HCT116 (cell line): Measurements from ENCODE around the gene CARMIL1.

Experiments used
- EZH2 ChIP-seq: fragments of 200-600 bp; sonication (generic); IDR thresholded peaks from 2 replicates; pipeline ENCODE4 v1.6.1; 2017; ENCODE audit warnings: antibody characterized with exemption, mixed run types
- MAX ChIP-seq: IDR thresholded peaks from 2 replicates; pipeline ENCODE4 v1.6.1; 2012
- POLR2A ChIP-seq: IDR thresholded peaks from 2 replicates; pipeline ENCODE4 v1.7.0; 2011; ENCODE audit warnings: borderline replicate concordance; ENCODE audit not compliant: insufficient read depth, insufficient read length; ENCODE audit errors: extremely low read depth
- POLR2AphosphoS5 ChIP-seq: IDR thresholded peaks from 2 replicates; pipeline ENCODE4 v1.6.1; 2011; ENCODE audit warnings: mild to moderate bottlenecking, low read depth, low read length, moderate library complexity
- TF ChIP-seq, protein P1 (sequence below), 3 experiments: fragments of 200-600 bp in 1 of 3; sonication (generic) in 1 of 3; IDR thresholded peaks in 2 of 3; conservative IDR thresholded peaks in 1 of 3; 2 replicates each; pipeline ENCODE4 v1.5.1; 2012 to 2017; ENCODE audit warnings: low read depth in 2 of 3, low read length in 2 of 3, antibody characterized with exemption in 1 of 3, borderline replicate concordance in 1 of 3, control low read depth in 1 of 3, mild to moderate bottlenecking in 1 of 3, mixed read lengths in 1 of 3, mixed run types in 1 of 3, moderate library complexity in 1 of 3; ENCODE audit not compliant: insufficient read depth in 1 of 3

DNA sequence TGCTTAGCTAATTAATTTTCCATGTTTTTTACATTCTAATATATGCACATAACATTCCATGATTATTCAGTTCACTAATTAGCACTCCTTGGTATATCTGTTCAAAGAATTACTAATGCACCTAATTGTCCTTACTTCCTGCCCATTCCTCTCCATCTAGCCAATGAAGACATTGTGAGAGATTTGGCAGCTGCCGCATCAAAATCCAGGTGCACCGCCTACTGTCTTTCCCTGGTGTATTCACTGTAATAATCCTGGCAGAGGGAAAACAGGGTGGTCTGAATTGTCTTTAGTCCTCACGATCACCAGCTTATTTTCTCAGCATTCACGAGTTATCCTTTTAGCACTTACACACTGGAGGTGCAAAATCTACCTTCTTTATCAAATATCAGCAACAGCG, 311.8 kb downstream of the CARMIL1 start:
- TF ChIP-seq, protein P1, sequence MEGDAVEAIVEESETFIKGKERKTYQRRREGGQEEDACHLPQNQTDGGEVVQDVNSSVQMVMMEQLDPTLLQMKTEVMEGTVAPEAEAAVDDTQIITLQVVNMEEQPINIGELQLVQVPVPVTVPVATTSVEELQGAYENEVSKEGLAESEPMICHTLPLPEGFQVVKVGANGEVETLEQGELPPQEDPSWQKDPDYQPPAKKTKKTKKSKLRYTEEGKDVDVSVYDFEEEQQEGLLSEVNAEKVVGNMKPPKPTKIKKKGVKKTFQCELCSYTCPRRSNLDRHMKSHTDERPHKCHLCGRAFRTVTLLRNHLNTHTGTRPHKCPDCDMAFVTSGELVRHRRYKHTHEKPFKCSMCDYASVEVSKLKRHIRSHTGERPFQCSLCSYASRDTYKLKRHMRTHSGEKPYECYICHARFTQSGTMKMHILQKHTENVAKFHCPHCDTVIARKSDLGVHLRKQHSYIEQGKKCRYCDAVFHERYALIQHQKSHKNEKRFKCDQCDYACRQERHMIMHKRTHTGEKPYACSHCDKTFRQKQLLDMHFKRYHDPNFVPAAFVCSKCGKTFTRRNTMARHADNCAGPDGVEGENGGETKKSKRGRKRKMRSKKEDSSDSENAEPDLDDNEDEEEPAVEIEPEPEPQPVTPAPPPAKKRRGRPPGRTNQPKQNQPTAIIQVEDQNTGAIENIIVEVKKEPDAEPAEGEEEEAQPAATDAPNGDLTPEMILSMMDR (IDR thresholded peaks at IDR 0.05 in 2 of 3, conservative IDR thresholded peaks at IDR 0.05 in 1 of 3; ENCODE audit: borderline replicate concordance in 1 of 3, insufficient read depth in 1 of 3, low read depth in 2 of 3, low read length in 2 of 3): no peak
- TF ChIP-seq POLR2A: no peak
- no peak for TF ChIP-seq MAX
- TF ChIP-seq POLR2AphosphoS5: no peak
- no peak for TF ChIP-seq EZH2
